Measurements from ENCODE around the gene TMEM132D.

DNA sequence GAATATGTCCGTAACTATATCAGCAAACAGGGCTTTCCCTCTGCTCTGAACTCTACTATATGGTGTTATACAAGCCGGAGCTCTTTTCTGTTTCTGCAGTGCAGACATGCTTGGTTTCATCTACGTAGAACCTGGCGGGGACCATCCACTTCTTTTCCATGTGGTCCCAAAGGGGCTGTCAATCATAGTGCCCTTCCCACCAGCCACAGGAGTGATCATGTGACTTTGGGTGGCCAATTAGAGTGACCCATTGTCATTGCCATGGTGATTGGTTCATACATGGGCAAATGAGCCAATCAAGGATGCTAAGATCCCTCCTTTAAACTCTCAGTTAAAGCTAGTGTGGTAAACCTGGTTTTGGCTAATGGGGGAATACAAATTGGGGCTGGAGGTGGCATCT is 281.3 kb downstream of the TMEM132D start:
- TF ChIP-seq, protein P1, sequence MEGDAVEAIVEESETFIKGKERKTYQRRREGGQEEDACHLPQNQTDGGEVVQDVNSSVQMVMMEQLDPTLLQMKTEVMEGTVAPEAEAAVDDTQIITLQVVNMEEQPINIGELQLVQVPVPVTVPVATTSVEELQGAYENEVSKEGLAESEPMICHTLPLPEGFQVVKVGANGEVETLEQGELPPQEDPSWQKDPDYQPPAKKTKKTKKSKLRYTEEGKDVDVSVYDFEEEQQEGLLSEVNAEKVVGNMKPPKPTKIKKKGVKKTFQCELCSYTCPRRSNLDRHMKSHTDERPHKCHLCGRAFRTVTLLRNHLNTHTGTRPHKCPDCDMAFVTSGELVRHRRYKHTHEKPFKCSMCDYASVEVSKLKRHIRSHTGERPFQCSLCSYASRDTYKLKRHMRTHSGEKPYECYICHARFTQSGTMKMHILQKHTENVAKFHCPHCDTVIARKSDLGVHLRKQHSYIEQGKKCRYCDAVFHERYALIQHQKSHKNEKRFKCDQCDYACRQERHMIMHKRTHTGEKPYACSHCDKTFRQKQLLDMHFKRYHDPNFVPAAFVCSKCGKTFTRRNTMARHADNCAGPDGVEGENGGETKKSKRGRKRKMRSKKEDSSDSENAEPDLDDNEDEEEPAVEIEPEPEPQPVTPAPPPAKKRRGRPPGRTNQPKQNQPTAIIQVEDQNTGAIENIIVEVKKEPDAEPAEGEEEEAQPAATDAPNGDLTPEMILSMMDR (IDR thresholded peaks at IDR 0.05; ENCODE audit: extremely low read depth in 1 of 2, insufficient read depth in 1 of 2, low read depth in 1 of 2, low read length in 2 of 2): no peak
- TF ChIP-seq POLR2AphosphoS5 (IDR thresholded peaks at IDR 0.05; ENCODE audit: insufficient read depth, low read depth, low read length) (no peak), POLR2A (IDR thresholded peaks at IDR 0.05; ENCODE audit: low read depth, low read length) (no peak)
